ENCODE data around the gene KL. TPM values are rescaled to one million over a fixed set of nuclear protein-coding genes. Genes with fewer than 3 reads are reported as not detected.

The KL gene
- total and polyA plus RNA-seq, 12 donors = 0.24 to 2.8 (median 0.78) TPM

GRCh38 chr13:33078263-33078662 is 62.0 kb downstream of the KL start:
- H3K27me3 ChIP-seq = no peaks in the 10 kb centered on the region
- WGBS, 4 donors = 88 to 93% (median 92%) methylated on average over 3 of the region's 3 CpGs
- no peaks in the 10 kb centered on the region for H3K4me1 ChIP-seq (replicated peaks in 1 of 2)
- no peak for DNase-seq
- TF ChIP-seq POLR2A (IDR thresholded peaks at IDR 0.05) = no peak
- TF ChIP-seq CTCF (IDR thresholded peaks at IDR 0.05) = no peak
- intact Hi-C loops (cut with DNase I) = no loop called here
- H3K27ac ChIP-seq = no peak overlapping the region
- no peaks in the 10 kb centered on the region for H3K9me3 ChIP-seq (replicated peaks in 1 of 3)
- no peak overlapping the region for H3K4me3 ChIP-seq
- no peaks in the 10 kb centered on the region for H3K36me3 ChIP-seq (replicated peaks in 1 of 2)

GRCh38 chr13:33079960-33080359 is 63.7 kb downstream of the KL start:
- H3K27ac ChIP-seq = no peak overlapping the region
- intact Hi-C loops (cut with DNase I) = no loop called here
- H3K9me3 ChIP-seq (replicated peaks in 1 of 3) = no peaks in the 10 kb centered on the region
- WGBS, 4 donors = 61 to 88% (median 75%) methylated on average over 2 of the region's 2 CpGs
- no peaks in the 10 kb centered on the region for H3K4me1 ChIP-seq (replicated peaks in 1 of 2)
- no peak overlapping the region for H3K4me3 ChIP-seq
- no peaks in the 10 kb centered on the region for H3K27me3 ChIP-seq
- H3K36me3 ChIP-seq (replicated peaks in 1 of 2) = no peaks in the 10 kb centered on the region
- no peak for TF ChIP-seq POLR2A (IDR thresholded peaks at IDR 0.05)
- no peak for TF ChIP-seq CTCF (IDR thresholded peaks at IDR 0.05)
- DNase-seq = no peak

- Histone ChIP-seq H3K4me3 (no peak overlapping the region), H3K27ac (no peak overlapping the region), H3K9me3 (replicated peaks in 1 of 3) (no peaks in the 10 kb centered on the region), H3K4me1 (replicated peaks in 1 of 2) (no peaks in the 10 kb centered on the region), H3K36me3 (replicated peaks in 1 of 2) (no peaks in the 10 kb centered on the region), H3K27me3 (no peaks in the 10 kb centered on the region)
- TF ChIP-seq POLR2A (IDR thresholded peaks at IDR 0.05) (no peak), CTCF (IDR thresholded peaks at IDR 0.05) (no peak)
- no peak for DNase-seq
- 44 to 56% (median 55%) methylated on average over 5 of the region's 5 CpGs for WGBS, 4 donors
- intact Hi-C loops (cut with DNase I) = no loop called here
Measured at GRCh38 chr13:33080972-33081590, 64.9 kb downstream of the KL start.

- Histone ChIP-seq H3K27ac (no peak overlapping the region), H3K4me1 (replicated peaks in 1 of 2) (no peaks in the 10 kb centered on the region), H3K36me3 (replicated peaks in 1 of 2) (no peaks in the 10 kb centered on the region), H3K4me3 (no peak overlapping the region), H3K27me3 (no peaks in the 10 kb centered on the region), H3K9me3 (replicated peaks in 1 of 3) (no peaks in the 10 kb centered on the region)
- DNase-seq = no peak
- TF ChIP-seq CTCF (IDR thresholded peaks at IDR 0.05) (no peak), POLR2A (IDR thresholded peaks at IDR 0.05) (no peak)
- intact Hi-C loops (cut with DNase I) = no loop called here
- WGBS, 4 donors = 38 to 51% (median 45%) methylated on average over 1 of the region's 1 CpG
Measured at GRCh38 chr13:33081666-33082065, 65.4 kb downstream of the KL start.

Measured in adrenal gland (tissue), 12 donors.